Myocyte (in vitro differentiated cells): ENCODE measurements around the gene ADAMTS16. TPM values are rescaled to one million over a fixed set of nuclear protein-coding genes. Genes with fewer than 3 reads are reported as not detected.

ENCODE experiments used
- DNase-seq: peaks from one replicate; pipeline ENCODE4 v3.0.0-alpha.2; 2012; ENCODE audit warnings: low read depth
- total RNA-seq: library from RNA; depleted of rRNA; stranded (reverse); fragments of >200 nt; gene quantifications from 2 replicates; pipeline ENCODE4 v1.2.3, GENCODE V29; 2014

ADAMTS16 gene
- total RNA-seq, 1 donor from 2014 or later: 0.75 TPM

GRCh38 chr5:5182508-5183188 lies 42.5 kb downstream of the ADAMTS16 start:
- DNase-seq: no peak

GRCh38 chr5:5183189-5183699 lies 43.1 kb downstream of the ADAMTS16 start:
- no peak for DNase-seq

GRCh38 chr5:5183933-5184332 lies 43.8 kb downstream of the ADAMTS16 start:
- DNase-seq: no peak

GRCh38 chr5:5188376-5189050 lies 48.4 kb downstream of the ADAMTS16 start:
- DNase-seq: no peak

GRCh38 chr5:5189051-5189430 lies 48.9 kb downstream of the ADAMTS16 start:
- no peak for DNase-seq

- no peak for DNase-seq
Measured at GRCh38 chr5:5191906-5192305, 51.8 kb downstream of the ADAMTS16 start.

- DNase-seq: no peak
Measured at GRCh38 chr5:5192681-5193080, 52.6 kb downstream of the ADAMTS16 start.

- no peak for DNase-seq
Measured at GRCh38 chr5:5195128-5195918, 55.2 kb downstream of the ADAMTS16 start.

- DNase-seq: no peak
Measured at GRCh38 chr5:5198135-5198534, 58.0 kb downstream of the ADAMTS16 start.

GRCh38 chr5:5198815-5199214 lies 58.7 kb downstream of the ADAMTS16 start:
- no peak for DNase-seq

- DNase-seq: no peak
Measured at GRCh38 chr5:5199495-5199894, 59.4 kb downstream of the ADAMTS16 start.

GRCh38 chr5:5200133-5200532 lies 60.0 kb downstream of the ADAMTS16 start:
- no peak for DNase-seq

GRCh38 chr5:5202321-5202720 lies 62.2 kb downstream of the ADAMTS16 start:
- peak; percentile 36 for DNase-seq

GRCh38 chr5:5203451-5203850 lies 63.3 kb downstream of the ADAMTS16 start:
- DNase-seq: peak; percentile 47

- no peak for DNase-seq
Measured at GRCh38 chr5:5207828-5208227, 67.7 kb downstream of the ADAMTS16 start.

- DNase-seq: no peak
Measured at GRCh38 chr5:5209089-5209488, 69.0 kb downstream of the ADAMTS16 start.

- no peak for DNase-seq
Measured at GRCh38 chr5:5209510-5210286, 69.6 kb downstream of the ADAMTS16 start.

GRCh38 chr5:5217371-5217770 lies 77.2 kb downstream of the ADAMTS16 start:
- no peak for DNase-seq

- DNase-seq: no peak
Measured at GRCh38 chr5:5218396-5218795, 78.3 kb downstream of the ADAMTS16 start.

GRCh38 chr5:5219541-5219940 lies 79.4 kb downstream of the ADAMTS16 start:
- no peak for DNase-seq
